HepG2 (cell line): ENCODE measurements around the gene ABCB9.

ENCODE experiments used
- CTCF ChIP-seq: sonication (generic); formaldehyde crosslinking; IDR thresholded peaks from 2 replicates; pipeline ENCODE4 v1.5.0; 2020; ENCODE audit warnings: mild to moderate bottlenecking, missing genetic modification reagents, moderate library complexity
- HDAC6 ChIP-seq: fragments of 200-600 bp; sonication (generic); IDR thresholded peaks from 2 replicates; pipeline ENCODE4 v1.7.0; 2017; ENCODE audit warnings: mild to moderate bottlenecking, antibody characterized with exemption, low read length, low read depth
- MAX ChIP-seq: IDR thresholded peaks from 2 replicates; pipeline ENCODE4 v1.6.1; 2012; ENCODE audit warnings: inconsistent platforms
- NPAS2 ChIP-seq: sonication (generic); formaldehyde crosslinking; IDR thresholded peaks from 2 replicates; pipeline ENCODE4 v1.8.0; 2022; ENCODE audit warnings: mild to moderate bottlenecking, missing genetic modification reagents, borderline replicate concordance
- TBL1XR1 ChIP-seq: fragments of 150-350 bp; IDR thresholded peaks from 2 replicates; pipeline ENCODE4 v1.6.1; 2014; ENCODE audit warnings: borderline replicate concordance, low read length; ENCODE audit not compliant: partially characterized antibody
- ZFP37 ChIP-seq: sonication (generic); formaldehyde crosslinking; IDR thresholded peaks from 2 replicates; pipeline ENCODE4 v1.4.0; 2020; ENCODE audit warnings: missing genetic modification reagents, borderline replicate concordance
- ZKSCAN1 ChIP-seq: fragments of 150-350 bp; IDR thresholded peaks from 2 replicates; pipeline ENCODE4 v1.6.1; 2014; ENCODE audit warnings: low read length
- TF ChIP-seq, protein P1 (sequence below), 2 experiments: sonication (generic) in 1 of 2; formaldehyde crosslinking in 1 of 2; IDR thresholded peaks; 2 replicates each; pipeline versions ENCODE4 v1.5.1 to v1.6.1; 2011 to 2020; ENCODE audit warnings: borderline replicate concordance in 1 of 2, low read depth in 1 of 2, low read length in 1 of 2, mild to moderate bottlenecking in 1 of 2, missing genetic modification reagents in 1 of 2, moderate library complexity in 1 of 2
- TF ChIP-seq, protein P2 (sequence below): sonication (generic); formaldehyde crosslinking; IDR thresholded peaks from 2 replicates; pipeline ENCODE4 v1.5.0; 2020; ENCODE audit warnings: missing genetic modification reagents, mild to moderate bottlenecking, borderline replicate concordance
- TF ChIP-seq, protein P3 (sequence below): sonication (generic); formaldehyde crosslinking; IDR thresholded peaks from 2 replicates; pipeline ENCODE4 v1.9.0; 2021; ENCODE audit warnings: missing genetic modification reagents, mild to moderate bottlenecking, borderline replicate concordance
- TF ChIP-seq, protein P4 (sequence below): conservative IDR thresholded peaks from 2 replicates; pipeline ENCODE4 v1.6.1; 2018; ENCODE audit warnings: missing genetic modification reagents
- TF ChIP-seq, protein P5 (sequence below): sonication (generic); formaldehyde crosslinking; IDR thresholded peaks from 2 replicates; pipeline ENCODE4 v1.5.0; 2020; ENCODE audit warnings: missing genetic modification reagents

DNA sequence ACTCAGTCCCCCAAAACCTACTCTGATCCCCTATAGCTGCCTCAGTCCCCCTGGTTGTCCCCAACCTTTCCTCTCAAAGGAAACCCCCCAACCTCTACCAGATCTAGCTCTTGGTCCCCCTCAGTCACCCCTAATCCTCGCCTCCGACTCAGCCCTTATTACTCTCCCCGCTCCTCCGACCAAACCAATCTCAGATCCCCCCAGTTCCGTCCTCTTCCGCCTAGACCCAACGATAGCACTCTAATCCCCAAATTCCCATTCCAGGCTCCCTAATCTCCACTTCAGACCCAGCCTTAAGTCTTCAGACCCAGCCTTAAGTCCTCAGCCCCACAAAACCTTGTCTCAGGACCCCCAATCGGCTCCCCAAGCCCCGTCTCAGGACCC, 71.0 kb downstream of the ABCB9 start:
- TF ChIP-seq, protein P1, sequence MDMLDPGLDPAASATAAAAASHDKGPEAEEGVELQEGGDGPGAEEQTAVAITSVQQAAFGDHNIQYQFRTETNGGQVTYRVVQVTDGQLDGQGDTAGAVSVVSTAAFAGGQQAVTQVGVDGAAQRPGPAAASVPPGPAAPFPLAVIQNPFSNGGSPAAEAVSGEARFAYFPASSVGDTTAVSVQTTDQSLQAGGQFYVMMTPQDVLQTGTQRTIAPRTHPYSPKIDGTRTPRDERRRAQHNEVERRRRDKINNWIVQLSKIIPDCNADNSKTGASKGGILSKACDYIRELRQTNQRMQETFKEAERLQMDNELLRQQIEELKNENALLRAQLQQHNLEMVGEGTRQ (IDR thresholded peaks at IDR 0.05; ENCODE audit: low read depth, low read length) = no peak
- TF ChIP-seq, protein P1 (CRISPR knock-in tag; IDR thresholded peaks at IDR 0.05; ENCODE audit: borderline replicate concordance) = no peak
- TF ChIP-seq MAX = no peak
- TF ChIP-seq ZKSCAN1 = no peak
- TF ChIP-seq, protein P2, sequence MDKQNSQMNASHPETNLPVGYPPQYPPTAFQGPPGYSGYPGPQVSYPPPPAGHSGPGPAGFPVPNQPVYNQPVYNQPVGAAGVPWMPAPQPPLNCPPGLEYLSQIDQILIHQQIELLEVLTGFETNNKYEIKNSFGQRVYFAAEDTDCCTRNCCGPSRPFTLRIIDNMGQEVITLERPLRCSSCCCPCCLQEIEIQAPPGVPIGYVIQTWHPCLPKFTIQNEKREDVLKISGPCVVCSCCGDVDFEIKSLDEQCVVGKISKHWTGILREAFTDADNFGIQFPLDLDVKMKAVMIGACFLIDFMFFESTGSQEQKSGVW (CRISPR knock-in tag) = 0 out of 2 replicates have a peak, but pooled peaks have one; percentile 49
- TF ChIP-seq, protein P3, sequence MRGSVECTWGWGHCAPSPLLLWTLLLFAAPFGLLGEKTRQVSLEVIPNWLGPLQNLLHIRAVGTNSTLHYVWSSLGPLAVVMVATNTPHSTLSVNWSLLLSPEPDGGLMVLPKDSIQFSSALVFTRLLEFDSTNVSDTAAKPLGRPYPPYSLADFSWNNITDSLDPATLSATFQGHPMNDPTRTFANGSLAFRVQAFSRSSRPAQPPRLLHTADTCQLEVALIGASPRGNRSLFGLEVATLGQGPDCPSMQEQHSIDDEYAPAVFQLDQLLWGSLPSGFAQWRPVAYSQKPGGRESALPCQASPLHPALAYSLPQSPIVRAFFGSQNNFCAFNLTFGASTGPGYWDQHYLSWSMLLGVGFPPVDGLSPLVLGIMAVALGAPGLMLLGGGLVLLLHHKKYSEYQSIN (CRISPR knock-in tag) = no peak
- TF ChIP-seq TBL1XR1 = no peak
- TF ChIP-seq CTCF (CRISPR knock-in tag) = no peak
- TF ChIP-seq NPAS2 (CRISPR knock-in tag) = no peak
- TF ChIP-seq, protein P4, sequence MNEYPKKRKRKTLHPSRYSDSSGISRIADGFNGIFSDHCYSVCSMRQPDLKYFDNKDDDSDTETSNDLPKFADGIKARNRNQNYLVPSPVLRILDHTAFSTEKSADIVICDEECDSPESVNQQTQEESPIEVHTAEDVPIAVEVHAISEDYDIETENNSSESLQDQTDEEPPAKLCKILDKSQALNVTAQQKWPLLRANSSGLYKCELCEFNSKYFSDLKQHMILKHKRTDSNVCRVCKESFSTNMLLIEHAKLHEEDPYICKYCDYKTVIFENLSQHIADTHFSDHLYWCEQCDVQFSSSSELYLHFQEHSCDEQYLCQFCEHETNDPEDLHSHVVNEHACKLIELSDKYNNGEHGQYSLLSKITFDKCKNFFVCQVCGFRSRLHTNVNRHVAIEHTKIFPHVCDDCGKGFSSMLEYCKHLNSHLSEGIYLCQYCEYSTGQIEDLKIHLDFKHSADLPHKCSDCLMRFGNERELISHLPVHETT (CRISPR knock-in tag) = no peak
- no peak for TF ChIP-seq ZFP37 (CRISPR knock-in tag)
- TF ChIP-seq HDAC6 = no peak
- TF ChIP-seq, protein P5, sequence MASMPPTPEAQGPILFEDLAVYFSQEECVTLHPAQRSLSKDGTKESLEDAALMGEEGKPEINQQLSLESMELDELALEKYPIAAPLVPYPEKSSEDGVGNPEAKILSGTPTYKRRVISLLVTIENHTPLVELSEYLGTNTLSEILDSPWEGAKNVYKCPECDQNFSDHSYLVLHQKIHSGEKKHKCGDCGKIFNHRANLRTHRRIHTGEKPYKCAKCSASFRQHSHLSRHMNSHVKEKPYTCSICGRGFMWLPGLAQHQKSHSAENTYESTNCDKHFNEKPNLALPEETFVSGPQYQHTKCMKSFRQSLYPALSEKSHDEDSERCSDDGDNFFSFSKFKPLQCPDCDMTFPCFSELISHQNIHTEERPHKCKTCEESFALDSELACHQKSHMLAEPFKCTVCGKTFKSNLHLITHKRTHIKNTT (CRISPR knock-in tag) = no peak
